ENCODE measurements around the gene LIMS1. TPM values are rescaled to one million over a fixed set of nuclear protein-coding genes. Genes with fewer than 3 reads are reported as not detected.

Gene LIMS1
- total and polyA plus RNA-seq, 2 donors (not counting 3 experiments of a cell fraction or from before 2014, with no cell fraction given): 153 to 229 TPM

GRCh38 chr2:108635630-108636354, 101.5 kb downstream of the LIMS1 start:
- Histone ChIP-seq H3K4me3 (replicated peaks in 1 of 3; ENCODE audit: insufficient read depth in 1 of 3, low read depth in 1 of 3, low read length in 3 of 3) (no peak overlapping the region), H3K36me3 (ENCODE audit: control insufficient read depth in 2 of 2, extremely low read depth in 1 of 2, insufficient read depth in 2 of 2, low read length in 2 of 2) (no peaks in the 10 kb centered on the region), H2AFZ (ENCODE audit: low read depth, low read length) (no peak overlapping the region), H3K9me3 (replicated peaks; ENCODE audit: control insufficient read depth, insufficient read depth, low read length) (no peaks in the 10 kb centered on the region), H3K4me2 (ENCODE audit: insufficient read depth, low read length) (no peak overlapping the region), H3K9me1 (replicated peaks; ENCODE audit: control insufficient read depth, extremely low read depth, insufficient read depth, low read length) (no peaks in the 10 kb centered on the region), H3K79me2 (ENCODE audit: control insufficient read depth, insufficient read depth, low read length) (peaks cover 44% of the 10 kb centered on the region), H3K27ac (ENCODE audit: insufficient read depth, low read depth, low read length) (no peak overlapping the region), H4K20me1 (replicated peaks; ENCODE audit: control insufficient read depth, extremely low read depth, insufficient read depth, low read length) (no peaks in the 10 kb centered on the region), H3K27me3 (ENCODE audit: control insufficient read depth in 2 of 2, insufficient read depth in 2 of 2, low read length in 2 of 2) (no peaks in the 10 kb centered on the region), H3K9ac (replicated peaks; ENCODE audit: extremely low read depth, insufficient read depth, low read length) (no peak overlapping the region), H3K4me1 (ENCODE audit: control insufficient read depth, extremely low read depth, insufficient read depth, low read length) (peaks cover 62% of the 10 kb centered on the region)
- dilution Hi-C loops (cut with MboI; ENCODE audit: extremely low pct_ligation_motif_present, low sequenced_read_pairs) (no loop called here), intact Hi-C loops (cut with micrococcal nuclease) (loop anchor here (1.0 to 5.0 kb wide), 5 partner anchors 18 to 285 kb away; no protein-coding TSS in a partner anchor)
- TF ChIP-seq CTCF (IDR thresholded peaks at IDR 0.05; ENCODE audit: extremely low read depth in 1 of 2, insufficient read depth in 1 of 2, low read depth in 1 of 2, low read length in 2 of 2): no peak
- TF ChIP-seq POLR2AphosphoS5 (IDR thresholded peaks at IDR 0.05; ENCODE audit: insufficient read depth, low read depth, low read length): no peak
- TF ChIP-seq MAX (IDR thresholded peaks at IDR 0.05; ENCODE audit: insufficient read depth, insufficient read length): no peak
- no peak for TF ChIP-seq GATA2 (IDR thresholded peaks at IDR 0.05; ENCODE audit: insufficient read depth, insufficient read length, low read depth, low read length)
- no peak for TF ChIP-seq FOS (IDR thresholded peaks at IDR 0.05; ENCODE audit: borderline replicate concordance, insufficient read depth, low read length)
- TF ChIP-seq POLR2A (IDR thresholded peaks at IDR 0.05; ENCODE audit: low read depth, low read length): no peak
- no peak for TF ChIP-seq JUN (IDR thresholded peaks at IDR 0.05; ENCODE audit: borderline replicate concordance, insufficient read depth, insufficient read length, low read depth)
- TF ChIP-seq EZH2 (IDR thresholded peaks at IDR 0.05; ENCODE audit: borderline replicate concordance, low read depth, low read length, severe bottlenecking): no peak
- no peak for TF ChIP-seq MYC (IDR thresholded peaks at IDR 0.05; ENCODE audit: low read depth, low read length)
- no TSS peak for BruUV-seq (replicated peaks)
- CTCF ChIA-PET: interaction anchor here (0.6 to 5.4 kb wide), 28 partner anchors 8 to 240 kb away, joined by 3 to 166 read pairs (median 6); no protein-coding TSS in a partner anchor
- DNase-seq (ENCODE audit: low read depth, low spot score): no peak
- FAIRE-seq: no peak
- POLR2A ChIA-PET: interaction anchor here (2.2 to 2.4 kb wide), 2 partner anchors 19 to 26 kb away, joined by 8 to 12 read pairs; no protein-coding TSS in a partner anchor

All from endothelial cell of umbilical vein (primary cell).